ENCODE data around the gene FAM162A. TPM values are rescaled to one million over a fixed set of nuclear protein-coding genes. Genes with fewer than 3 reads are reported as not detected.

FAM162A gene
- total and polyA plus RNA-seq, 9 of the 15 experiments (the other 6 are each of a cell fraction or from before 2014, with no cell fraction given): 37.5 to 211 (median 101) TPM

DNA sequence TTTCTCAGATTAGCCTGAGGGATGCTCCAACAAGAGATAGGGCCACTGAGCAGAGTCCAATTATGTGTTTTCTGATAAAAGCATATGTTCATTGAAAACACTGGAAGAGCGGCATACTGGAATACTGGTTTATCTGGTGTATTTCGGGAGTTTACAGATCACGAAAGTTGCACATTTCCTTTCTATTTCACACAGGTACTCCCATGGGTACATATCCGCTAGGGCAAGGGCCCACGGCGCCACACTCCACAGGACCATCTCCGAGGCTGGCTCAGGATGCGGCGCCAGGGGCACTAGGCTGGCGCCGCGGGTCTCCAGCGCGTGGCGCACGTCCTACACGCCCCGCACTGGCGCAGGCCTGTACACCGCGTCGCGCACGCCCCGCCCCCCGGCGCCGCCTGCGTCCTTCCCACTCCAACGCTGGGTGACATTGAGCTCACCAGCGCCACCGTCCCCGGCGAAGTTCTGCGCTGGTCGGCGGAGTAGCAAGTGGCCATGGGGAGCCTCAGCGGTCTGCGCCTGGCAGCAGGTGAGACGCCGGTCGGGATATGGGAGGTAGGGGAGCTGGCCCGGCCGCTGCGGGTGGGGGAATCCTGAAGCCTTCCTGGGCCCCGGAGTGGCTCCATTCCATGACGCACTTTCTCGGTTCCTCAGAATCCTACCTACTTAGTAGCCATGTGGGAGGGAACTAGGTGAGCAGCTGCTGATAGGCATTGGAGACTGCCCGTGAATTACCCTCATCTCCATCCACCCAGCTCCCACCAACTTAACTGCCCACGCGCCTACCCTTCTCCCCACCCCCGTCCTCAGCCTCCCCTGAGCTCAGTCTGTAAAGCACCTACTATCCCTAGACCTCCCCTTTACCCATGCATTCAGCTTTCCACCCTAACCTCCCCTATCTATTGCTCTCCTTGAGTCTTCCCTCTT is at the start of gene FAM162A (continued):
- TF ChIP-seq FOXJ2 (tag; IDR thresholded peaks at IDR 0.05): 0 out of 2 replicates have a peak, but pooled peaks have one; percentile 48
- TF ChIP-seq, protein P1, sequence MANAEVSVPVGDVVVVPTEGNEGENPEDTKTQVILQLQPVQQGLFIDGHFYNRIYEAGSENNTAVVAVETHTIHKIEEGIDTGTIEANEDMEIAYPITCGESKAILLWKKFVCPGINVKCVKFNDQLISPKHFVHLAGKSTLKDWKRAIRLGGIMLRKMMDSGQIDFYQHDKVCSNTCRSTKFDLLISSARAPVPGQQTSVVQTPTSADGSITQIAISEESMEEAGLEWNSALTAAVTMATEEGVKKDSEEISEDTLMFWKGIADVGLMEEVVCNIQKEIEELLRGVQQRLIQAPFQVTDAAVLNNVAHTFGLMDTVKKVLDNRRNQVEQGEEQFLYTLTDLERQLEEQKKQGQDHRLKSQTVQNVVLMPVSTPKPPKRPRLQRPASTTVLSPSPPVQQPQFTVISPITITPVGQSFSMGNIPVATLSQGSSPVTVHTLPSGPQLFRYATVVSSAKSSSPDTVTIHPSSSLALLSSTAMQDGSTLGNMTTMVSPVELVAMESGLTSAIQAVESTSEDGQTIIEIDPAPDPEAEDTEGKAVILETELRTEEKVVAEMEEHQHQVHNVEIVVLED (CRISPR knock-in tag; IDR thresholded peaks at IDR 0.05): peak; percentile 95
- no peak for TF ChIP-seq HMGXB4 (CRISPR knock-in tag; IDR thresholded peaks at IDR 0.05)
- TF ChIP-seq PREB (CRISPR knock-in tag; IDR thresholded peaks at IDR 0.05): no peak
- peak; percentile 33; the same call in 1 of the 2 replicates for TF ChIP-seq ZNF511 (CRISPR knock-in tag; IDR thresholded peaks at IDR 0.05)
- TF ChIP-seq, protein P2, sequence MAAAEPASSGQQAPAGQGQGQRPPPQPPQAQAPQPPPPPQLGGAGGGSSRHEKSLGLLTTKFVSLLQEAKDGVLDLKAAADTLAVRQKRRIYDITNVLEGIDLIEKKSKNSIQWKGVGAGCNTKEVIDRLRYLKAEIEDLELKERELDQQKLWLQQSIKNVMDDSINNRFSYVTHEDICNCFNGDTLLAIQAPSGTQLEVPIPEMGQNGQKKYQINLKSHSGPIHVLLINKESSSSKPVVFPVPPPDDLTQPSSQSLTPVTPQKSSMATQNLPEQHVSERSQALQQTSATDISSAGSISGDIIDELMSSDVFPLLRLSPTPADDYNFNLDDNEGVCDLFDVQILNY (CRISPR knock-in tag; IDR thresholded peaks at IDR 0.05): peak; percentile 51; the same call in 1 of the 2 replicates
- TF ChIP-seq SOX6 (IDR thresholded peaks at IDR 0.05): peak; percentile 37; the same call in 1 of the 2 replicates
- TF ChIP-seq PHF20 (IDR thresholded peaks at IDR 0.05; ENCODE audit: partially characterized antibody): peak; percentile 55
- no peak for TF ChIP-seq ELF4 (CRISPR knock-in tag; IDR thresholded peaks at IDR 0.05)
- TF ChIP-seq ZNF592 (IDR thresholded peaks at IDR 0.05): 0 out of 2 replicates have a peak, but pooled peaks have one; percentile 10
- TF ChIP-seq ZBTB7A (IDR thresholded peaks at IDR 0.05; ENCODE audit: borderline replicate concordance, control insufficient read depth, low read depth, low read length): peak; percentile 80; the same call in 1 of the 2 replicates
- TF ChIP-seq ZNF324 (CRISPR knock-in tag; IDR thresholded peaks at IDR 0.05): no peak
- no peak for TF ChIP-seq USF1 (CRISPR knock-in tag; IDR thresholded peaks at IDR 0.05)

Data from K562 (cell line).